Neutrophil (primary cell): ENCODE data around the gene TNIK.

Experiments used
- H3K27ac ChIP-seq: fragments of 200-600 bp; sonication (generic); 2 replicates; pipeline ENCODE4 v1.5.1; 2016; ENCODE audit warnings: mild to moderate bottlenecking, moderate library complexity
- H3K27me3 ChIP-seq: fragments of 200-600 bp; sonication (generic); 2 replicates; pipeline ENCODE4 v1.6.0; 2016; ENCODE audit warnings: mild to moderate bottlenecking
- H3K36me3 ChIP-seq: fragments of 200-600 bp; sonication (generic); 2 replicates; pipeline ENCODE4 v1.5.1; 2017
- H3K4me1 ChIP-seq, 2 experiments: fragments of 200-600 bp in 1 of 2; sonication (generic) in 1 of 2; 1 replicate in 1 of 2; 2 replicates in 1 of 2; pipeline versions ENCODE4 v1.5.1 to v1.6.1; 2013 to 2016; ENCODE audit warnings: low read depth in 1 of 2, low read length in 1 of 2, mild to moderate bottlenecking in 1 of 2, moderate library complexity in 1 of 2; ENCODE audit not compliant: control insufficient read depth in 1 of 2, insufficient read depth in 1 of 2
- H3K4me3 ChIP-seq, 2 experiments: fragments of 200-600 bp in 1 of 2; sonication (generic) in 1 of 2; 1 replicate in 1 of 2; 2 replicates in 1 of 2; pipeline ENCODE4 v1.5.1; 2013 to 2016; ENCODE audit warnings: low read depth in 1 of 2, low read length in 1 of 2, mild to moderate bottlenecking in 1 of 2, moderate library complexity in 1 of 2
- H3K9me3 ChIP-seq: fragments of 200-600 bp; sonication (generic); 2 replicates; pipeline ENCODE4 v1.5.1; 2016
- CTCF ChIP-seq: fragments of 200-600 bp; sonication (generic); IDR thresholded peaks from 2 replicates; pipeline ENCODE4 v1.5.1; 2016; ENCODE audit warnings: antibody characterized with exemption

The TNIK gene

GRCh38 chr3:171504376-171504775, 44.2 kb upstream of the TNIK start:
- H3K4me3 ChIP-seq: no peak overlapping the region
- no peak overlapping the region for H3K27ac ChIP-seq
- H3K4me1 ChIP-seq: no peaks in the 10 kb centered on the region
- no peak for TF ChIP-seq CTCF
- H3K36me3 ChIP-seq: no peaks in the 10 kb centered on the region
- no peaks in the 10 kb centered on the region for H3K9me3 ChIP-seq
- H3K27me3 ChIP-seq: no peaks in the 10 kb centered on the region

- Histone ChIP-seq H3K36me3 (no peaks in the 10 kb centered on the region), H3K27me3 (no peaks in the 10 kb centered on the region), H3K9me3 (no peaks in the 10 kb centered on the region), H3K4me1 (no peaks in the 10 kb centered on the region), H3K27ac (no peak overlapping the region), H3K4me3 (no peak overlapping the region)
- no peak for TF ChIP-seq CTCF
Measured at GRCh38 chr3:171503817-171504216, 43.6 kb upstream of the TNIK start.

GRCh38 chr3:171498921-171499320, 38.7 kb upstream of the TNIK start:
- no peaks in the 10 kb centered on the region for H3K4me1 ChIP-seq
- H3K27me3 ChIP-seq: no peaks in the 10 kb centered on the region
- no peaks in the 10 kb centered on the region for H3K9me3 ChIP-seq
- TF ChIP-seq CTCF: no peak
- H3K36me3 ChIP-seq: no peaks in the 10 kb centered on the region
- H3K27ac ChIP-seq: no peak overlapping the region
- no peak overlapping the region for H3K4me3 ChIP-seq

GRCh38 chr3:171497468-171497867, 37.3 kb upstream of the TNIK start:
- Histone ChIP-seq H3K27me3 (no peaks in the 10 kb centered on the region), H3K4me3 (no peak overlapping the region), H3K36me3 (no peaks in the 10 kb centered on the region), H3K27ac (no peak overlapping the region), H3K4me1 (no peaks in the 10 kb centered on the region), H3K9me3 (no peaks in the 10 kb centered on the region)
- no peak for TF ChIP-seq CTCF

- Histone ChIP-seq H3K36me3 (no peaks in the 10 kb centered on the region), H3K4me3 (no peak overlapping the region), H3K9me3 (no peaks in the 10 kb centered on the region), H3K27ac (no peak overlapping the region), H3K4me1 (peaks cover 0 to 7% of the 10 kb centered on the region in 2 experiments), H3K27me3 (no peaks in the 10 kb centered on the region)
- no peak for TF ChIP-seq CTCF
Measured at GRCh38 chr3:171495413-171495812, 35.2 kb upstream of the TNIK start.
